Keratinocyte (primary cell): ENCODE results near the gene AARSD1.

ENCODE experiments used
- CTCF ChIP-seq, 3 experiments: IDR thresholded peaks in 1 of 3; conservative IDR thresholded peaks in 1 of 3; optimal IDR thresholded peaks in 1 of 3; 2 replicates in 2 of 3; 3 replicates in 1 of 3; pipeline versions ENCODE3 to v1.5.1; 2011; ENCODE audit warnings: low read length in 3 of 3, mild to moderate bottlenecking in 3 of 3, moderate library complexity in 2 of 3, control low read depth in 1 of 3, inconsistent platforms in 1 of 3; ENCODE audit not compliant: insufficient read depth in 2 of 3; ENCODE audit errors: extremely low read depth in 1 of 3
- EZH2 ChIP-seq: IDR thresholded peaks from one replicate; pipeline ENCODE4 v1.6.1; 2012; ENCODE audit warnings: inconsistent platforms, mild to moderate bottlenecking, low read length, moderate library complexity

DNA sequence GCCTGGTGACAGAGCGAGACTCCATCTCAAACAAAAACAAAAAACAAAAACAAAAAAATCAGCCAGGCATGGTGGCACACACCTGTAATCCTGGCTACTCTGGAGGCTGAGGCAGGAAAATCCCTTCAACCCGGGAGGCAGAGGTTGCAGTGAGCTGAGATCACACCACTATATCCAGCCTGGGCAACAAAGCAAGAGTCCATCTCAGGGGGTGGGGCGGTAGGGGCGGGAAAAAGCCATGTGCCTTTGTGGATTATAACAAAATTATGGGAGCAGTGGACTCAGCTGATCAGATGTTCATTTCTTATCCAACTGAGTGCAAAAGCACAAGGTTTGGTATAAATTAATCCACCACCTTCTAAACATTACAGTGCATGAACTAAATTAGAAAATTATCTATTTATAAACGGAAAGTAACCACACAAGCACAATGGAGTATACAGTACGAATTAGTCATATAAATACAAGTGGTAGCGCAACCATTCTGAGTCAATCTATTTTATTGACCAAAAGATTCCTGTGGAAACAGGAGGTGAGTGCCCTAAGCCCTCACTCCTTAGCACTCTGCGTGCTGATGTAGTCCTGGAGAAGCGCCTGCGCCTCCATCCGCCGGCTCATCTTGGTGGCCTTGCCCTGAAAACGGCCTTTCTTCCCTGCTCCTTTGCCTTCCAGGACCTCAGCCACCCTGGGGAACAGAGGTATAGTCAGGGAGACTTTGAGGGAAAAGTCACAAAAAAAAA is 14.0 kb downstream of the AARSD1 start:
- TF ChIP-seq EZH2 (no peak), CTCF (optimal IDR thresholded peaks at IDR 0.05 in 1 of 3, IDR thresholded peaks at IDR 0.05 in 1 of 3, conservative IDR thresholded peaks at IDR 0.05 in 1 of 3; ENCODE audit: extremely low read depth in 1 of 3, insufficient read depth in 2 of 3, low read length in 3 of 3) (no peak)
